Breast epithelium (tissue), 3 donors: ENCODE data around the gene NR0B2.

ENCODE experiments used
- CTCF ChIP-seq, 3 donors: fragments of 450-650 bp; IDR thresholded peaks; one replicate each; pipeline ENCODE4 v1.5.1; 2016 to 2017; ENCODE audit warnings: antibody characterized with exemption in 3 of 3, mild to moderate bottlenecking in 3 of 3, moderate library complexity in 3 of 3
- POLR2A ChIP-seq: fragments of 450-650 bp; IDR thresholded peaks from one replicate; pipeline ENCODE4 v1.6.1; 2016; ENCODE audit warnings: antibody characterized with exemption, mild to moderate bottlenecking, moderate library complexity
- POLR2AphosphoS5 ChIP-seq, 3 donors: sonication (generic); formaldehyde crosslinking; IDR thresholded peaks; one replicate each; pipeline ENCODE4 v1.6.1; 2017; ENCODE audit warnings: antibody characterized with exemption in 3 of 3

- no peak for TF ChIP-seq CTCF (IDR thresholded peaks at IDR 0.05)
- no peak for TF ChIP-seq POLR2A
- no peak for TF ChIP-seq POLR2AphosphoS5 (IDR thresholded peaks at IDR 0.05)
Observed at GRCh38 chr1:26879793-26880192, 34.0 kb downstream of the NR0B2 start.
